GM18867 (cell line): ENCODE data around the gene SLC23A3.

ENCODE experiments used
- ATAC-seq: cut with Tn5 transposase; IDR thresholded peaks from one replicate; pipeline ENCODE4 v1.9.1; 2021; ENCODE audit warnings: mild to moderate bottlenecking, moderate library complexity; ENCODE audit not compliant: unreplicated experiment

SLC23A3 gene

GRCh38 chr2:219116776-219117646, 52.8 kb downstream of the SLC23A3 start:
- no peak for ATAC-seq

DNA sequence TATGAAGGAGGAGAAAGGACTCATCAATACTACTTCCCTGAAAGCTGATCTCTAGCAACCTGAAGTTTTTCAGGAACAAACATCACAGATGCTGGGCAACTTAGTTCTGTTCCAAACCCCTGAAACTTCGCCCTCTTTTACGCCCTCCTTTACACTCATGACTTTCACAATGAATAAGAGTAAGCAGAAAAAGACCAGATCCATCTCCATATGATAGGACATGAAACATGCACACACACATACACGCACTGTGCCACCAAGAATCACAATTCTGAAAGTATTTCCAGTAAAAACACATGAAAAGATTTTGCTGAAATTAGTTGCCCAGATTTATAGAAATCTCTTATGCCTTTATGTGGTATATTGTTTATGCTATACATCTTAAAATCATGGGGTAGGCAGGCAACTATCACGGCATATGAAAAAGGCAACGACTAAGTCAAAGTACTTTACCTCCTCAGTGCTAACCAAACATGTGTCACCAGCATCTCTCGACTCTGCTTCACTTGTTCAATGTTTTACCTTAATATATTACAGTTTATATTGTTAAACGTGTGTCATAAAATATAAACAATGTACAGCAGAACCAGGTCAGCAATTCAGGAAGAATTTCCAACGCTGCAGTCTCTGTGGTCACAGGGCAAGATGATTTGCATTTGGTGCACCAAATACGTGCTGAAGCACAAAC, 57.0 kb downstream of the SLC23A3 start:
- no peak for ATAC-seq

- ATAC-seq, result no peak
Measured at GRCh38 chr2:219112062-219112406, 57.8 kb downstream of the SLC23A3 start.
